ENCODE data around the gene GRID2IP.
A peak's percentile ranks its signal among the peaks of the same experiment; 100 is the strongest.

Gene GRID2IP

DNA sequence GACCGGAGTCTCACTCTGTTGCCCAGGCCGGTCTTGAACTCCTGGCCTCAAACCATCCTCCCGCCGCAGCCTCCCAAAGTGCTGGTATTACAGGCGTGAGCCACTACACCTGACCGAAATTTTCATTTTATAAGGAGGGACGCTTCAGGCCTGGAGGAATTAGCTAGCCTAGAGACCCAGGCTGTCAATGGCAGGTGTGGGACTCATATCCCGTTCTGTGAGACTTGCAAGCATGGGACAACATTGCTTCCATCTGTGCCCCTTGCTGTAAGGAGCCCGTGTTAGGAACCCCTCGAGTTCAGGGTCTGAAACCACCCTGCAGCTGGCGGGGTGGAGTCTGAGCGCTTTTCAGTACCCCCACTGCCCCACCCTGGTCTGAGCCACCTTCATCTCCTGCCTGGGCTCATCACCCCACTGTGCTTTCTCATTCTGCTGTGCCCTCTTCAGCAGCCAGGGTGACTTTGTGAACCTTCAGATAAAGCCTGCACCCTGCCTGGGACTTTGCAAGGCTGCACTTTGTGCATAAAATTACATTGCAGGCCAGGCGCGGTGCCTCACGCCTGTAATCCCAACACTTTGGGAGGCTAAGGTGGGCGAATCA is 102.2 kb downstream of the GRID2IP start:
- Mint-ChIP-seq H3K4me3 (peak overlapping the region; percentile 57), H3K9me3 (no peaks in the 10 kb centered on the region), H3K4me1 (ENCODE audit: low read depth) (peaks cover 12% of the 10 kb centered on the region), H3K36me3 (ENCODE audit: low read depth) (peaks cover 23% of the 10 kb centered on the region), H3K27ac (peak overlapping the region; percentile 69), H3K27me3 (ENCODE audit: low read depth) (no peaks in the 10 kb centered on the region)
- DNase-seq (ENCODE audit: low spot score): no peak

DNA sequence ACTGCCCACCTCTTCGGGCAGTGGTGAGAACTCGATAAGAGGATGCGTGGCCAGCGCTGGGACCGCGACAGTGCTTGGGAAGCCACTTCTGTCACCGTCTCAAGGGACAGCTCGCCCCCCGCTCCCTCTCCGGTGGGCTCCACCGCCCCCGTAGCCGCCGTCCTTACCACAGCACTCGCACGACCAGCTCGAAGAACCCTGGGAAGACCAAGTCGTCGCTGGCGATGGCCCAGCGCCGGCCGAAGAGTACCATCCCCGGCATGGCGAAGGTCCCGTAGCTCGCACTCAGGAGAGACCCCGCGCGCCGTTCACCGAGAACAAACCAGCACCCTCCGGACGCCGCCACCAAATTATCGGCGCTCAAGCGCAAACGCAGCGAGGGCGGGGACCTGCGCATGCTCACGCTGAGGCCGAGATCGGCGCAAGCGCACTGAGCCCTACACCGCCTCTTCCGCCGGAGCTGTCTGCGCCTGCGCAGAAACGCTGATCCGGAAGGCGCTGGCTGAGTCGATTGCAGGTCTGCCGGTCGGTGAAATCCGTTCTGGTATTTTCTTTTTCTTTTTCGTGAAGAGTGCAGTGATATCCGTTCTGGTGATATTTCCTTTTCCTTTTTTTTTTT is 103.6 kb downstream of the GRID2IP start, which contains the start of gene DAGLB:
DAGLB (minus strand) TSS at position 374 of the 619 bp plus-strand sequence; CDS start at position 262, 112 bp downstream.
- Mint-ChIP-seq H3K27ac (peak within 1 kb of the TSS; percentile 96), H3K27me3 (ENCODE audit: low read depth) (no peaks in the 10 kb centered on the region), H3K9me3 (no peaks in the 10 kb centered on the region), H3K36me3 (ENCODE audit: low read depth) (peaks cover 31% of the 10 kb centered on the region), H3K4me3 (peak within 1 kb of the TSS; percentile 96), H3K4me1 (ENCODE audit: low read depth) (peaks cover 14% of the 10 kb centered on the region)
- peak; percentile 95 for DNase-seq (ENCODE audit: low spot score)

Measured in T-helper 2 cell treated with Interferon-gamma antibody and Interleukin-4, amounts not matched to agents 5 μg/mL and 100 μg/mL, for 36 hours (primary cell).